HG03575 (cell line): Measurements from ENCODE around the gene STC2.
"Not testable (repeated sequence)": the region's sequence is repeated elsewhere in the genome, so short reads cannot be mapped to it uniquely, and the experiment has no call there.

Source experiments
- ATAC-seq: cut with Tn5 transposase; IDR thresholded peaks from one replicate; pipeline ENCODE4 v1.9.1; 2021; ENCODE audit not compliant: unreplicated experiment, insufficient number of reproducible peaks, low FRiP score; ENCODE audit errors: extremely low read depth

Gene STC2

DNA sequence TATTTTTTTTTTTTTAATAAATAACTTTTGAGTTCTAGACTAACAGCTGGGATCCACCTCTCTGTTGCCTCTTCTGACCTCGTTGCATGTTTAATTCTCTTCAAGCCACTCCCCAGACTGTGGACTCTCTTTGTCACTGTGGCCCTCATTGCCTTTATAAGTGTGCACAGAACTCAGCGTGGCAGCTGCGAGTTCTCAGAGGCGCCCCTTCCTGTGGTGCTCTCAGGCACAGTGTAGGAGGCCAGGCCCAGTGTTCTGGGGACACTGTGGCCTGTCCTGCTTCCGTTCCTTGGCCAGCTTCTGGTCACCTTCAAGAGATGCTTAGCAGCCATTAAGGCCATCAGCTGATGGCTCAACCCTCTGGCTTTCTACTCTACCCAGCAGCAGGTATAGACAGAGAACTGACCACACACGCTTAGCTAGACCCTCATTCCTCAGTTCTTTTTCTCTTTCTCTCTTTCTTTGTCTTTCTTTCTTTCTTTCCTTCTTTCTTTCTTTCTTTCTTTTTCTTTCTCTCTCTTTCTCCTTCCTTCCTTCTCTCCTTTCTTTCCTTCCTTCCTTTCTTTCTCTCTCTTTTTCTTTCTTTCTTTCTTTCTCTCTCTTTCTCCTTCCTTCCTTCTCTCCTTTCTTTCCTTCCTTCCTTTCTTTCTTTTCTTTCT lies 27.7 kb downstream of the STC2 start:
- ATAC-seq: no peak

DNA sequence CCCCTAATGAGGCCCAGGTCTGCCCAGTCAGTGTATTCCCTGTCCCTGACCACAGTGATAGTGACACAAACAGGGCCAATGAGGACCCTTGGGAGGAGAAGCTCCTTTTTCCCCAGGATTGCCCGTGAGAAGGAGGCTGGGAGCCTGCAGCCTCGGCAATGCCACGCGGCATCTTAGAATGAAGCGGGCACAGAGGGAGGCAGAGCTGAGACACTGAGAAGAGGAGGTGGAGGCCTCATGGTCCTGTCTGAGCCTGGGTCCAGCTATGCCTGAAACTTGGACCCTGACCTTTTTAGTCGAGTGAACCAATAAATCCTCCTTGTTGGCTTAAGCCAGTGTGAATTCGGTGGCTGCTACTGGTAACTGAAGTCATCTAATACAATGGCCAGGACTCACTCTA lies 28.4 kb downstream of the STC2 start:
- no peak for ATAC-seq

- ATAC-seq: no peak
These were observed 29.8 kb downstream of the STC2 start for GRCh38 chr5:173298213-173298926.

DNA sequence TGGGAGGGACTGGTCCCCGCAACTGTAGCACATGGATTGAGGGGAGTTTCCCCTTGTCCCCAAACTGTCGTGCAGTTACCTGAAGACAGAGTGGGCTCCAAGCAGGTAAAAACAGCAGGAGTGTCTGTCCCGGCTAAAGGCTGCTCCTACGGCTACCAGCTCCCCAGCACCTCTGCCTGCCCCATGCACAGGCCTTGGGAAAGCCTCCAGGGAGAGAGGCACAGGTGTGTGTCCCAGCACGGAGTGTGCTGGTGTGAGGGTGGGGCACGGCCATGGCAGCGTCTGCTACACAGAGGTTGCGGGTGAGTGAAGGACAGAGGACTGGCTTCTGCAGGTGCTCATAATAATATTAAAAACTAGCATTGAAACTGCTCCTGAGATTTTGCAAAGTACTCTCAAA lies 30.4 kb downstream of the STC2 start:
- no peak for ATAC-seq

DNA sequence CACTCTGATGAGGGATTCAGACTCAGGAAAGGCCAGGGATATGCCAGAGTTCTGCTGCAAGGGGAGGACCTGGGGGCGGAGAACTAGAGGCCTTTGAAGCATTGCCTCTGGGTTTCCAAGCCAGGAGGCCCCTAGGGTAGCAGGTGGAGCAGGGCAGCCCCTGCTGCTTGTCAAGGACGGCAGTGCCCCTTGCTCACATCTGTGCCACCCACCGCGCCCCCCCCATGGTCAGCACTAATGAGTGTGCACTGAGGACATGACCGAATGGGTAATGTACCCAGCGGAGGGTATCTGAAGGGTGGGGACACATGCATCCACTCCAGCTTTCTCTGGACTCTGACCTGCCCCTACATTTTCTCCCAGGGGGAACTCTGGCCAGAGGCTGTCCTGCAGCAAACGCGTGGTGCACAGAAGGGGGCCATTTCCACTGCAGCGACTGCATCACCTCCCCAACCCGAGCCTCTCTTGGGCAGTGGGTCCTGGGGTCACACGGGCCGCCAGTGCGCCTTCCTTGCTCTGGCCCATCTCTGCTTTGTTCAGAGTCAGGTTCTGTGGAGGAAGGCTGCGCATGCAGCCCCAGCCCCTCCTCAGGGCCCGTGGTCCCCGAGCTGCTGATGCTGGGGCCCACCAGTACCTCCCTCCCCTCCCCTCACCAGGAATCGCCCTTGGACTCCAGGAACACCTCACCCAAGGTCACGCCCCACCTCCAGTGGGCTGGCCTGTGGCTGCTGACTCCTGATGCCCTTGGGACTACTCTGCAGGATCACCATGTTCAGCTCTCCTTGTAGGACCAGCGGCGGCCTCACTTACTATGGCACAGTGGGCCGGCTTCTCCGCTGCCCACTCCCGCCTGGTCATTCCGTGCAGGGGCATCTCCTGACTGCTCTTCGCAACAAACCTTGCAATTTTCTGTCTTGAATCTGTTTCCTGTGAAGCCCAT lies 31.2 kb downstream of the STC2 start:
- ATAC-seq: no peak

DNA sequence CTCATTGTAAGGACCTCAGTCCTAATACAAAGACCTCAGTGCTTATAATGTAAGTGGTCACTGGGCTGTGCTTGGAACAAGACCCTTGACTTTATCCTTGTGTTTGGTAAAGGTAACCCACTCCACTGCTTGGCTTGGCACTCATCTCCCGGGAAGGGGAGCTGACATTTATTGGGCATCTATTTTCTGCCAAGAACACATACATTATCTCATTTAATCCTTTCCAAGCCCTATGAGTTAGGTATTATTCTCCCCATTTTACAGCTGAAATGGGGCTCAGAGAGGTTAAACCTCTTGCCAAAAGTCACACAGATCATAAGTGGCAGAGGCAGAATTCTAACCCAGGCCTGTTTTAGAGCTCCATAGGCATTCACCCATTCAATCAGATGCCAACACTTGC lies 32.4 kb downstream of the STC2 start:
- ATAC-seq: no peak

- ATAC-seq: no peak
These were observed 33.4 kb downstream of the STC2 start for GRCh38 chr5:173294673-173295320.

DNA sequence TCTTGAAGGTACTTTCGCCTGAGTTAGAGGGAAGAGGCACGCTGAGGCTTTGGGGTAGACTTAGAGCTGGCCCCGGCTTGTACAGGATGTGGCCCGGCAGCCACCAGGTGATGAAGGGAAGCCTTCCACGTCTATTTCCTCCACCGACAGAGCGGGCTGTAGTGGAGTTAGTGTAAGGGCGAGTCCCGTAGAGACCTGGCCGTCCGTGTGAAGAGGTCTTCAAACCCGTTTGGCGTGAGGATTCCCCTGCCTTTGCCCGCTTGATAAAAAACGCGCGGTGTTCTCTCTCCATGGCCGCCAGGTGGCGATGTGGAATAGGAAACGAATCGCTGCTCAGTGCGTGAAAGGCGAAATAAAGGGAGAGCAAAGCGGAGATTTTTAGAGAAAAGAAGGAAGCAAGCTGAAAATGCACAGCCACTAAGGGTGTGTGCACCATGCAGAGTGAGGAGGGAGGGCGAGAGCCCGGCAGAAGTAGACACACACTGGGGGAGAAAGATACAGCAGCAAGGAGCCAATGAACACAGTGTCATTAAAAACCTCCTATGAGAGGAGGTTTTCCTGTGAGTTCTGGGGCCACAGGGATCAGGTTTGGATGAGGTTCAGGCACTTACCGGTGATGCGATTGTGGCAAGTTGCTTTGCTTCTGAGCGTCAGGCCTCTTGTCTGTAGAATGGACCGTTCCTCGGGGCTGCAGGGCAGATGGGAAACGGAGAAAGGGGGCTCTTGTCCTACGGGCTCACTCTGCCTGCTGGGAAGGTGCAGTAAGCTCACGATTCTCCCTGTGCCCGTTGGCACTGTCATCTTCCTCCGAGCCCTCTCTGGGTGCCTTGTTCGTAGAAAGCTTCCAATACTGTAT lies 34.2 kb downstream of the STC2 start:
- ATAC-seq: no peak

DNA sequence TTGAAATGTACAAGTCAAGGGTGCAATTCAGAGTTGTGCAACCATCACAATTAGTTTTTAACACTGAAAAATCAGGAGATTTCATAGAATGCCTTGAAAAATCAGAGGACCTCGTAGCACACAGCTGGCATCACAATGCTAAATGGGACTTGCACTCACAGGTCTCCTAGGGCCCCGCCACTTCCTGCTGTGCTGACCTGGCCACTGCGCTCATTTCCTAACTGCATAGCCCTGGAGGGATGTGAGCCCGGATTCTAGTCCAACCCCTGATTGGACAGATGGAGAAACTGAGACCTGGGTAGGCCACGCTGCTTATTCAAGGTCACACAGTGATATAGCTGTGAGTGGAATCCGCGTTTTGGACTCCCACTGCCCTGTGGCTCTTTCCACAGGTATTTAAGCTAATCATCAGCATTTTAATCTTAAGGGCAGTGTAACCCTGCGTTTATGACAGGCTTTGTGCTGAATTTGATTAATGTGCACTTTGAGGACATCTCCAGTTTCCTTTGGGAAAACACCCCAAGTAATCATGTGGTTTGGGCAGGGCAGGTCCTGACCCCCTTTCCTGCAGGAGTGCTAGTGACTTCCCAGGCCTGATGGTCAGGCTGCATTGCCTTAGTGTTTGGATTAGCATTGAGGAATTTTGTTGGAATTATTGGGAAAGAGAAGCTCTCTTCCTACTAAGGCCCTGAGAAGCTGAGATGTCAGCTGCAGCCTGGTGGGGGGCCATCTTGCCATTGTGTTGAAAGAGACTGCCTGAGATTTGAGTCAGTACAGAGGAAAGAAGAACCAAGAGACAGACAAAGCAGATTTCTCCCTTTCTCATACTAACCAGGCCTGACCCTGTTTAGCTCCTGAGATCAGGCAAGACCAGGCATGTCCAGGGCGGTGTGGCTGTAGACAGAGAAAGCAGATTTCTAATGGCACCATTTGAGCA lies 36.2 kb downstream of the STC2 start:
- ATAC-seq: no peak

- no peak for ATAC-seq
These were observed 37.6 kb downstream of the STC2 start for GRCh38 chr5:173290477-173291131.

DNA sequence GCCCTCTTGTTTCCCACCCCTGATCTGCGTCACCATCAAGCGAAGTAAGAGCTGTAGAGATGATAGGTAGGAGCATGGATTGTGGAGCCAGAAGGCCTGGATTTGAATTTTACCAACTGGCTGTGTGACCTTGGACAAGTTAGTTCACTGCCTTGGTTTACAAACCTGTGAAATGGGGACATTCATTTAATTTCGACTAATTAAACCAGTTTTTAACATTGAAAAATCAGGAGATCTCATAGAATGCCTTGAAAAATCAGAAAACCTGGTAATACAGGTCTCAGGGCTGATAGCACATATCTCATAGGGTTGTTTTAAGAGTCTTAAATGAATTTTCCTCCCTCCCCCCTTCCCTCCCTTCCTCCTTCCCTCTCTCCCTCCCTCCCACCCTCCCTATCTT lies 38.8 kb downstream of the STC2 start:
- no peak for ATAC-seq

DNA sequence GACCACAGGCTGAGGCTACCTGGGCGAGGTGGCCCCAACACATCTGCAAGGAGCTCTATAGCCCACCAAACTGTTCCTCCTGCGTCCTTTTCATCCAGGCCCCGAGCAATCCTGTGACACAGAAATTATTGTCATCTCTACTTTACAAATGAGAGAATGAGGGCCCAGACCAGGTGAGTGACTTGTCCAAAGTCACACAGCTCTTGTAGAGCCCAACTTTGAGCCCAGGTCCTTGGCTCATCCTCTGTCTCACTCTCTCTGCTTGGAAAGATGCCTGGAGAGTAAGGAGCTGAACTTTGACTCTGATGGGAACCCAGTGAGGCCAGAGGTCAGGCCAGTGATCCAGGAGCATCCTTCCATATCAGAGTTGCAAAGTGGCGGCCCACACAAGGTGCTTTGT lies 39.6 kb downstream of the STC2 start:
- no peak for ATAC-seq

DNA sequence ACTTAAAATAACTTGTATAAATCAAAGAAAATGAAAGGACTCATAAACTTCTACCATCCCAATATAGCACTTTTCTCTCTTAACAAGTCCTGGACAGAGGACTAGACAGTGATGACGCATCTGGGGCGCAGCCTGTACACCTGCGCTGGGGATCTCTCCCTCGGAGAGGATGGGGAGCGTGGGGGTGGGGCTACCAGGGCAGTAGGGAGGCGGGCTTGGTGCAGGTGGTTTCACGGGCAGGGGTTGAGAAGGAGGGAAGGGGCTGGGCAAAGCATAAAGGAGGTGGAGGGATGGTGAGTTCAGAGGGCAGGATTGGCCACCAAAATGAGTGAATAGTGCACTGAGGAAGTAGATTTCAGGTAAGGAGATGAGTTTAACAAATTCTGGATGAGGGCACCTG lies 41.1 kb downstream of the STC2 start:
- ATAC-seq: no peak

GRCh38 chr5:173284343-173284958 lies 43.8 kb downstream of the STC2 start:
- not testable (repeated sequence) for ATAC-seq

DNA sequence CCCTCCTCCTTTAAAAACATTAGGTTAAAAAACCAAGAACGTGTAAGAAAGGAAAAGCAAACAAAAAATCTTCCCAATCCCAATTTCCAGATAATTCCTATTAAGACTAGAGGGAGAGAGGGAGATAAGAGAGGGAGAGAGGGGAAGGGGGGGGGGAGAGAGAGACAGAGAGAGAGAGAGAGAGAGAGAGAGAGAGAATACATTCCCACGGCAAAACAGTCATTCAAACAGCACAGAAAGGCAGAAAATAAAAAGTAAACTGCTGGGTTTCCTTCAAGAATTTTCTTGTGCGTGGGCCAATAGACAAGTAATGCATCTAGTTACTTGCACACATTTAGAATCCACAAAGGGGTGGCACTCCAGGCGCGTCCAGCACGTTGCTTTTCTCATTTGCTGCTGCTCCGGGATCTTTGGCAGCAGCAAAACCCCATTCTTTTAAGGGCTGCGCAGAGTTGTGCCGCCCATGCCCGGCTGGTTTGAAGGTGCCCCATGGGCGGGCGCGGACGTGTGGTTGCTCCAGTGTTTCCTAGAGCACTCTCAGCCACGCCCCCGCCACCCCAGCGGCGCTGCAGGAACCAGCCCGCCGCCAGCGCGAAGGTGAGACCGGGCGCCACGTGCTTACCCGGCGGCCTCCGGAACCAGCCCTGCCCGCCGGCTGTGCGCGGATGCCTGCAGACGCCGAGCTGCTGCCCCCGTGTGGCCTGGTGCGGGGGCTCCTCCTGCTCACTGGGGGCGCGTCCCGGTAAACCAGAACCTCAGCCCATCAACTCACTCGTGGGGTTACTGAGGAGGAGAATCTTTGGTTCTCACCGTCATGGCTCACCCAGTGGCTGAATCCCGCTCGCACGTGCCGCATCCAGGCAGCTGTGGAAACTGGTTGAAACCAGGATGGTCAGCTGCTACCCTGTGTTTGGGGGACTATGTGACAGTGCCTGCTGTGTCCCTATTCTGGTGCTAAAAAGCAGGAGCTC lies 44.6 kb downstream of the STC2 start:
- ATAC-seq: no peak

DNA sequence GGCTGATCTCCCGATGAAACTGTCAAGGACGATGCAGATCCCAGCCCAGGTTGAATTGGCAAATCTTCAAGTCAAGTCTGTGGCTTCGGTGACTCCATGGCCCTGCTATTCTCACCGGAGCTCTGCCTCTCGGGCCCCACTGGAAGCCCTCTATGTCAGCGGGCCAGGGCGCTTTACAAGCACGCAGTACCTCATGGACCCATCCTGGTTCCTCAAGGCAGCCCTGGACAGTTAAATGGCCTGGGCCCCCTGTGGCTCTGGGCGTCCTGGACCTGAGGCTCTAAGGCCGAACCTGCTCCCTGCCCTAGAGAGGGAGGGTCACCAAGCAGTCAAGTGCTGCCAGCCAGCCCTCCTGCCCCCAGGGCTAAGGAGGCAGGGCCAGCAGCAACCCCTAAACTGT lies 45.3 kb downstream of the STC2 start:
- no peak for ATAC-seq
